H1 (cell line): ENCODE measurements around the gene TEX35. TPM values are rescaled to one million over a fixed set of nuclear protein-coding genes. Genes with fewer than 3 reads are reported as not detected.

Source experiments
- CTCF ChIA-PET: fragments of 300-600 bp; sonication (Branson Sonifier 250); formaldehyde crosslinking; loops from one replicate; lab custom pipeline; 2021; ENCODE audit not compliant: partially characterized antibody; lab: Charles Lee
- POLR2A ChIA-PET: fragments of 300-600 bp; sonication (Branson Sonifier 250); formaldehyde crosslinking; loops from one replicate; lab custom pipeline; 2021; ENCODE audit warnings: inconsistent platforms; ENCODE audit not compliant: partially characterized antibody; lab: Charles Lee
- DNase-seq, 2 experiments: peaks; one replicate each; pipeline versions ENCODE4 v3.0.0 to v3.0.0-alpha.2; 2010 to 2022; ENCODE audit warnings: low spot score in 2 of 2, low read depth in 1 of 2, mixed read lengths in 1 of 2
- FAIRE-seq: peaks from 2 replicates; lab custom pipeline; 2011; peaks lifted over from hg19 to GRCh38; lab: Jason Lieb, UNC
- H2AFZ ChIP-seq: 2 replicates; pipeline ENCODE4 v1.8.1; 2012; ENCODE audit warnings: low read length, inconsistent platforms
- H2AK5ac ChIP-seq: 2 replicates; pipeline ENCODE4 v1.6.1; 2013; ENCODE audit warnings: low read depth, low read length
- H2BK120ac ChIP-seq: replicated peaks from 2 replicates; pipeline ENCODE3; 2013; ENCODE audit warnings: low read depth, low read length, inconsistent platforms
- H2BK12ac ChIP-seq: 2 replicates; pipeline ENCODE4 v1.6.1; 2013; ENCODE audit warnings: low read depth, low read length
- H2BK15ac ChIP-seq: 2 replicates; pipeline ENCODE4 v1.6.1; 2013; ENCODE audit warnings: low read length
- H2BK20ac ChIP-seq: 2 replicates; pipeline ENCODE4 v1.6.1; 2013; ENCODE audit warnings: low read length
- H2BK5ac ChIP-seq: 2 replicates; pipeline ENCODE4 v1.6.1; 2013; ENCODE audit warnings: low read depth, low read length
- H3K14ac ChIP-seq: 2 replicates; pipeline ENCODE4 v1.6.1; 2013; ENCODE audit warnings: inconsistent platforms; ENCODE audit not compliant: insufficient read length
- H3K18ac ChIP-seq: 2 replicates; pipeline ENCODE4 v1.6.1; 2013; ENCODE audit warnings: low read length; ENCODE audit errors: extremely low read depth
- H3K23ac ChIP-seq: 2 replicates; pipeline ENCODE4 v1.6.1; 2013; ENCODE audit warnings: inconsistent platforms; ENCODE audit not compliant: insufficient read length
- H3K23me2 ChIP-seq: 2 replicates; pipeline ENCODE4 v1.6.1; 2013; ENCODE audit warnings: low read depth, low read length
- H3K27ac ChIP-seq: 2 replicates; pipeline ENCODE4 v1.6.1; 2011; ENCODE audit warnings: low read depth, low read length, inconsistent platforms
- H3K27me3 ChIP-seq, 4 experiments: replicated peaks in 1 of 4; 1 replicate in 1 of 4; 2 replicates in 3 of 4; pipeline versions ENCODE4 v1.6.1 to v1.8.1; 2011 to 2013; ENCODE audit warnings: low read length in 3 of 4, mild to moderate bottlenecking in 3 of 4, inconsistent platforms in 2 of 4, mixed read lengths in 2 of 4, moderate library complexity in 1 of 4; ENCODE audit not compliant: control insufficient read depth in 3 of 4, insufficient read depth in 3 of 4; ENCODE audit errors: extremely low read depth in 1 of 4
- H3K36me3 ChIP-seq, 4 experiments: 2 replicates each; pipeline versions ENCODE4 v1.6.1 to v1.8.1; 2011 to 2013; ENCODE audit warnings: mild to moderate bottlenecking in 4 of 4, low read length in 3 of 4, moderate library complexity in 2 of 4, control low read depth in 1 of 4, inconsistent platforms in 1 of 4; ENCODE audit not compliant: insufficient read depth in 4 of 4, control insufficient read depth in 2 of 4
- H3K4ac ChIP-seq: replicated peaks from 2 replicates; pipeline ENCODE3; 2013; ENCODE audit warnings: low read length, low read depth, mixed read lengths, inconsistent platforms; ENCODE audit not compliant: insufficient read length
- H3K4me1 ChIP-seq, 4 experiments: replicated peaks in 1 of 4; 1 replicate in 1 of 4; 2 replicates in 3 of 4; pipeline versions ENCODE4 v1.6.1 to v1.8.1; 2011 to 2013; ENCODE audit warnings: low read length in 3 of 4, inconsistent platforms in 2 of 4, mixed read lengths in 1 of 4; ENCODE audit not compliant: insufficient read depth in 4 of 4, control insufficient read depth in 3 of 4
- H3K4me2 ChIP-seq, 2 experiments: 2 replicates each; pipeline versions ENCODE4 v1.6.1 to v1.8.1; 2011 to 2013; ENCODE audit warnings: low read depth in 2 of 2, low read length in 2 of 2, control low read depth in 1 of 2, inconsistent platforms in 1 of 2, mild to moderate bottlenecking in 1 of 2; ENCODE audit not compliant: insufficient read depth in 1 of 2
- H3K4me3 ChIP-seq, 4 experiments: fragments of 200-600, 300-600 bp in 1 of 4; sonication (generic), shearing (Covaris generic), sonication (Bioruptor Twin) in 1 of 4; 2 replicates each; pipeline versions ENCODE4 v1.5.1 to v1.8.1; 2011 to 2016; ENCODE audit warnings: low read length in 4 of 4, low read depth in 3 of 4, control low read depth in 2 of 4, inconsistent platforms in 2 of 4, mild to moderate bottlenecking in 2 of 4, mixed read lengths in 1 of 4, moderate library complexity in 1 of 4; ENCODE audit not compliant: insufficient read depth in 2 of 4; ENCODE audit errors: extremely low read depth in 1 of 4
- H3K56ac ChIP-seq: replicated peaks from 2 replicates; pipeline ENCODE3; 2013; ENCODE audit warnings: low read depth, mild to moderate bottlenecking, mixed read lengths, low read length, inconsistent platforms; ENCODE audit not compliant: insufficient read length
- H3K79me1 ChIP-seq: 2 replicates; pipeline ENCODE4 v1.6.1; 2013; ENCODE audit warnings: low read depth, low read length, control low read depth
- H3K79me2 ChIP-seq, 2 experiments: 2 replicates each; pipeline versions ENCODE4 v1.6.1 to v1.8.1; 2012 to 2013; ENCODE audit warnings: low read length in 2 of 2, mild to moderate bottlenecking in 2 of 2, inconsistent platforms in 1 of 2; ENCODE audit not compliant: insufficient read depth in 2 of 2, control insufficient read depth in 1 of 2
- H3K9ac ChIP-seq, 4 experiments: replicated peaks in 1 of 4; 1 replicate in 1 of 4; 2 replicates in 3 of 4; pipeline versions ENCODE4 v1.6.1 to v1.8.1; 2011 to 2013; ENCODE audit warnings: low read depth in 3 of 4, low read length in 3 of 4, control low read depth in 2 of 4, mild to moderate bottlenecking in 2 of 4, moderate library complexity in 2 of 4, inconsistent platforms in 1 of 4; ENCODE audit errors: extremely low read depth in 1 of 4
- H3K9me3 ChIP-seq, 2 experiments: 2 replicates each; pipeline versions ENCODE4 v1.6.1 to v1.8.1; 2012 to 2013; ENCODE audit warnings: mild to moderate bottlenecking in 2 of 2, moderate library complexity in 2 of 2, control low read depth in 1 of 2, inconsistent platforms in 1 of 2, low read depth in 1 of 2, low read length in 1 of 2, mixed read lengths in 1 of 2; ENCODE audit not compliant: insufficient read depth in 2 of 2
- H4K20me1 ChIP-seq, 2 experiments: replicated peaks in 1 of 2; 2 replicates each; pipeline versions ENCODE3 to v1.8.1; 2011 to 2013; ENCODE audit warnings: inconsistent platforms in 2 of 2, low read length in 2 of 2, mild to moderate bottlenecking in 1 of 2; ENCODE audit not compliant: insufficient read depth in 2 of 2, control insufficient read depth in 1 of 2
- H4K5ac ChIP-seq: 2 replicates; pipeline ENCODE4 v1.6.1; 2013; ENCODE audit warnings: low read length, low read depth, mixed read lengths, inconsistent platforms; ENCODE audit not compliant: insufficient read length
- H4K8ac ChIP-seq: 2 replicates; pipeline ENCODE4 v1.8.0; 2013; ENCODE audit warnings: mild to moderate bottlenecking, moderate library complexity, low read length, inconsistent platforms; ENCODE audit not compliant: insufficient read depth; ENCODE audit errors: extremely low read depth
- H4K91ac ChIP-seq: replicated peaks from 2 replicates; pipeline ENCODE3; 2013; ENCODE audit warnings: low read length, mixed read lengths, inconsistent platforms; ENCODE audit not compliant: insufficient read length
- ATF3 ChIP-seq: IDR thresholded peaks from 2 replicates; pipeline ENCODE4 v1.6.1; 2011; ENCODE audit warnings: low read depth, mild to moderate bottlenecking, low read length; ENCODE audit not compliant: insufficient read depth
- CREB1 ChIP-seq: IDR thresholded peaks from 2 replicates; pipeline ENCODE4 v1.6.1; 2012; ENCODE audit warnings: inconsistent platforms
- EP300 ChIP-seq, 2 experiments: IDR thresholded peaks; 1 replicate in 1 of 2; 2 replicates in 1 of 2; pipeline ENCODE4 v1.6.1; 2011 to 2012; ENCODE audit warnings: low read depth in 2 of 2, low read length in 2 of 2, mild to moderate bottlenecking in 2 of 2, borderline replicate concordance in 1 of 2, inconsistent platforms in 1 of 2, moderate library complexity in 1 of 2
- GABPA ChIP-seq: IDR thresholded peaks from 2 replicates; pipeline ENCODE4 v1.6.1; 2011; ENCODE audit warnings: mild to moderate bottlenecking, low read length, moderate library complexity, borderline replicate concordance; ENCODE audit not compliant: insufficient read depth
- JUN ChIP-seq: IDR thresholded peaks from 2 replicates; pipeline ENCODE4 v1.6.1; 2011; ENCODE audit warnings: low read depth, mild to moderate bottlenecking, improper control_type of control experiment, low read length
- SIN3A ChIP-seq, 2 experiments: IDR thresholded peaks in 1 of 2; conservative IDR thresholded peaks in 1 of 2; 2 replicates each; pipeline ENCODE4 v1.6.1; 2011 to 2012; ENCODE audit warnings: low read length in 2 of 2, improper control_type of control experiment in 1 of 2, low read depth in 1 of 2, mild to moderate bottlenecking in 1 of 2
- SP4 ChIP-seq: IDR thresholded peaks from 2 replicates; pipeline ENCODE4 v1.6.1; 2012; ENCODE audit warnings: low read length, inconsistent platforms
- polyA plus RNA-seq, 7 experiments: library from polyadenylated mRNA; depleted of rRNA in 3 of 7; stranded (reverse) in 5 of 7; unstranded in 2 of 7; fragments of >200 nt in 5 of 7; fragments of 200-250 nt in 2 of 7; gene quantifications; 1 replicate in 5 of 7; 2 replicates in 1 of 7; 4 replicates in 1 of 7; pipeline versions ENCODE4 v1.2.1 to v1.2.3, GENCODE V29; 2011 to 2013; ENCODE audit warnings: missing spikeins in 2 of 7, mixed read lengths in 2 of 7
- total RNA-seq: library from RNA; stranded (reverse); fragmentation: NEBNext Ultra II Directional; extraction: Animal tissue kit (Norgen Biotek cat#: 25700); gene quantifications from 2 replicates; pipeline ENCODE4 v1.2.1, GENCODE V29; 2021

The TEX35 gene
- total and polyA plus RNA-seq, 2 of the 8 experiments (the other 6 are each of a cell fraction or from before 2014, with no cell fraction given): 0.03 TPM; not detected in 1

GRCh38 chr1:178467837-178468236 lies 45.1 kb upstream of the TEX35 start:
- H4K5ac ChIP-seq: no peak overlapping the region
- no peak overlapping the region for H3K4me3 ChIP-seq
- ChIA-PET POLR2A (no interaction called here), CTCF (interaction anchor here (2.8 to 10.0 kb wide), 2 partner anchors 33 to 167 kb away, joined by 10 to 95 read pairs; no protein-coding TSS in a partner anchor)
- no peaks in the 10 kb centered on the region for H3K27me3 ChIP-seq
- H3K4ac ChIP-seq: no peak overlapping the region
- H3K4me1 ChIP-seq: no peaks in the 10 kb centered on the region
- H3K23ac ChIP-seq: no peak overlapping the region
- H2AFZ ChIP-seq: no peak overlapping the region
- no peak overlapping the region for H3K18ac ChIP-seq
- no peak overlapping the region for H3K14ac ChIP-seq
- H3K27ac ChIP-seq: no peak overlapping the region
- H3K23me2 ChIP-seq: no peaks in the 10 kb centered on the region
- H2BK15ac ChIP-seq: no peak overlapping the region
- peaks cover 2 to 27% (median 11%) of the 10 kb centered on the region in 4 experiments; a peak in 7 of 8 replicates for H3K36me3 ChIP-seq
- H3K9ac ChIP-seq: no peak overlapping the region
- no peak overlapping the region for H3K4me2 ChIP-seq
- H2BK20ac ChIP-seq: no peak overlapping the region
- H3K56ac ChIP-seq: no peak overlapping the region
- no peak overlapping the region for H2BK120ac ChIP-seq
- no peak overlapping the region for H2AK5ac ChIP-seq
- no peak for FAIRE-seq
- H3K79me1 ChIP-seq: 0 out of 2 replicates have a peak, but pooled peaks cover 1% of the 10 kb centered on the region
- no peaks in the 10 kb centered on the region for H3K9me3 ChIP-seq
- H4K91ac ChIP-seq: no peak overlapping the region
- no peak for DNase-seq
- no peak overlapping the region for H2BK12ac ChIP-seq
- no peaks in the 10 kb centered on the region for H4K20me1 ChIP-seq
- no peak overlapping the region for H4K8ac ChIP-seq
- no peak overlapping the region for H2BK5ac ChIP-seq
- no peaks in the 10 kb centered on the region for H3K79me2 ChIP-seq
- TF ChIP-seq ATF3 (no peak), EP300 (IDR thresholded peaks at IDR 0.05; ENCODE audit: borderline replicate concordance in 1 of 2, low read depth in 2 of 2, low read length in 2 of 2) (no peak), SIN3A (conservative IDR thresholded peaks at IDR 0.05 in 1 of 2, IDR thresholded peaks at IDR 0.05 in 1 of 2; ENCODE audit: low read depth in 1 of 2, low read length in 2 of 2) (no peak), JUN (no peak), CREB1 (no peak), GABPA (no peak), SP4 (no peak)
